Esophagus squamous epithelium (tissue), 5 donors: ENCODE measurements around the gene BCL2L15. TPM values are rescaled to one million over a fixed set of nuclear protein-coding genes. Genes with fewer than 3 reads are reported as not detected.

Source experiments
- DNase-seq: peaks from one replicate; lab custom pipeline; 2025; lab: John Stamatoyannopoulos, UW
- H3K27ac ChIP-seq, 4 donors: fragments of 200-600 bp; sonication (generic); one replicate each; pipeline ENCODE4 v1.5.1; 2016 to 2019; ENCODE audit warnings: mild to moderate bottlenecking in 1 of 4
- H3K27me3 ChIP-seq, 4 donors: fragments of 200-600 bp; sonication (generic); 1 replicate in 3 of 4; 2 replicates in 1 of 4; pipeline versions ENCODE4 v1.5.1 to v1.6.0; 2017 to 2021; ENCODE audit warnings: antibody characterized with exemption in 1 of 4
- H3K36me3 ChIP-seq, 3 donors: fragments of 200-600 bp; sonication (generic); one replicate each; pipeline ENCODE4 v1.5.1; 2016 to 2019
- H3K4me1 ChIP-seq, 3 donors: fragments of 200-600 bp; sonication (generic); one replicate each; pipeline ENCODE4 v1.5.1; 2017 to 2019
- H3K4me3 ChIP-seq, 4 donors: fragments of 200-600 bp; sonication (generic); 1 replicate in 3 of 4; 2 replicates in 1 of 4; pipeline ENCODE4 v1.5.1; 2016 to 2019; ENCODE audit warnings: mild to moderate bottlenecking in 2 of 4, moderate library complexity in 1 of 4
- H3K9me3 ChIP-seq, 3 donors: fragments of 200-600 bp; sonication (generic); one replicate each; pipeline ENCODE4 v1.5.1; 2016 to 2019
- CTCF ChIP-seq, 6 experiments: fragments of 450-650 bp in 4 of 6; fragments of 200-600 bp in 2 of 6; sonication (generic) in 2 of 6; IDR thresholded peaks; one replicate each; pipeline ENCODE4 v1.5.1; 2016 to 2019; ENCODE audit warnings: antibody characterized with exemption in 6 of 6, mild to moderate bottlenecking in 4 of 6, moderate library complexity in 4 of 6
- POLR2A ChIP-seq, 4 donors: fragments of 450-650 bp; IDR thresholded peaks; one replicate each; pipeline ENCODE4 v1.6.1; 2017; ENCODE audit warnings: antibody characterized with exemption in 4 of 4, mild to moderate bottlenecking in 4 of 4, moderate library complexity in 3 of 4
- WGBS, 2 donors: methylation state at CpG; one replicate each; pipeline ENCODE4 v1.1.5; 2018; 5-methylcytosine and 5-hydroxymethylcytosine counted together
- intact Hi-C: fragments of 100-400 bp; cut with DNase I; formaldehyde crosslinking; loops from one replicate; pipeline ENCODE4 v1.15.0; 2022
- total RNA-seq, 4 donors: library from RNA; depleted of rRNA; stranded (reverse); fragments of >200 nt; gene quantifications; one replicate each; pipeline ENCODE4 v1.1.0, GENCODE V29; 2016
- donor health status: DM: yes; HTN: yes; CAD: no.

BCL2L15 gene
- total RNA-seq, 4 donors from 2014 or later = 0.76 to 6.8 (median 3.4) TPM

- intact Hi-C loops = no loop called here
- no peak for DNase-seq
- Histone ChIP-seq H3K9me3 (no peaks in the 10 kb centered on the region), H3K36me3 (no peaks in the 10 kb centered on the region), H3K27ac (peak overlapping the region; percentile 58 to 78 (median 68)), H3K4me3 (no peak overlapping the region), H3K27me3 (no peaks in the 10 kb centered on the region), H3K4me1 (peaks cover 6 to 54% (median 10%) of the 10 kb centered on the region in 3 donors)
- TF ChIP-seq POLR2A (IDR thresholded peaks at IDR 0.05) (no peak), CTCF (IDR thresholded peaks at IDR 0.05) (no peak)
Measured at GRCh38 chr1:113872219-113872935, 15.0 kb downstream of the BCL2L15 start.

GRCh38 chr1:113871597-113872113, 15.7 kb downstream of the BCL2L15 start, which contains the start of gene PTPN22:
Gene PTPN22 (minus strand): TSS chr1:113871712.
- intact Hi-C loops = no loop called here
- 57 to 75% methylated on average over 3 to 4 of the region's 4 CpGs for WGBS, 2 donors
- peak within 1 kb of the TSS in 3 of 4 donors; percentile 1 to 39 (median 23) for H3K4me3 ChIP-seq
- DNase-seq = no peak
- peaks cover 6 to 49% (median 10%) of the 10 kb centered on the region in 3 donors for H3K4me1 ChIP-seq
- H3K9me3 ChIP-seq = no peaks in the 10 kb centered on the region
- H3K27me3 ChIP-seq = no peaks in the 10 kb centered on the region
- H3K27ac ChIP-seq = peak within 1 kb of the TSS; percentile 58 to 78 (median 68)
- TF ChIP-seq POLR2A (IDR thresholded peaks at IDR 0.05) = peak in 2 of 4 donors; percentile 43 to 71
- no peak for TF ChIP-seq CTCF (IDR thresholded peaks at IDR 0.05)
- H3K36me3 ChIP-seq = no peaks in the 10 kb centered on the region

GRCh38 chr1:113870778-113871177, 16.6 kb downstream of the BCL2L15 start:
- Histone ChIP-seq H3K4me3 (peak overlapping the region in 3 of 4 donors; percentile 1 to 39 (median 23)), H3K4me1 (peaks cover 6 to 49% (median 10%) of the 10 kb centered on the region in 3 donors), H3K9me3 (no peaks in the 10 kb centered on the region), H3K36me3 (no peaks in the 10 kb centered on the region), H3K27me3 (no peaks in the 10 kb centered on the region), H3K27ac (peak overlapping the region in 2 of 4 donors; percentile 65 to 71)
- TF ChIP-seq POLR2A (IDR thresholded peaks at IDR 0.05) = no peak
- TF ChIP-seq CTCF (IDR thresholded peaks at IDR 0.05) = no peak
- intact Hi-C loops = no loop called here
- DNase-seq = no peak
- WGBS, 2 donors = 62 to 77% methylated on average over 3 of the region's 3 CpGs

GRCh38 chr1:113868387-113869083, 18.8 kb downstream of the BCL2L15 start:
- WGBS, 2 donors = 76 to 77% methylated on average over 4 of the region's 4 CpGs
- Histone ChIP-seq H3K4me1 (peaks cover 6 to 35% (median 10%) of the 10 kb centered on the region in 3 donors), H3K9me3 (no peaks in the 10 kb centered on the region), H3K36me3 (no peaks in the 10 kb centered on the region), H3K4me3 (no peak overlapping the region), H3K27ac (peak overlapping the region in 2 of 4 donors; percentile 2 to 56), H3K27me3 (no peaks in the 10 kb centered on the region)
- TF ChIP-seq POLR2A (IDR thresholded peaks at IDR 0.05) (no peak), CTCF (IDR thresholded peaks at IDR 0.05) (no peak)
- intact Hi-C loops = no loop called here
- DNase-seq = no peak

- no peak for DNase-seq
- Histone ChIP-seq H3K27me3 (no peaks in the 10 kb centered on the region), H3K4me1 (peaks cover 0 to 21% (median 0%) of the 10 kb centered on the region in 3 donors), H3K36me3 (no peaks in the 10 kb centered on the region), H3K27ac (no peak overlapping the region), H3K4me3 (no peak overlapping the region), H3K9me3 (no peaks in the 10 kb centered on the region)
- intact Hi-C loops = no loop called here
- TF ChIP-seq POLR2A (IDR thresholded peaks at IDR 0.05) (no peak), CTCF (IDR thresholded peaks at IDR 0.05) (no peak)
- WGBS, 2 donors = 64 to 73% methylated on average over 1 to 5 of the region's 5 CpGs
Measured at GRCh38 chr1:113861641-113862040, 25.7 kb downstream of the BCL2L15 start.
